Liver (tissue), 9 donors: ENCODE results near the gene ZDHHC9. TPM values are rescaled to one million over a fixed set of nuclear protein-coding genes. Genes with fewer than 3 reads are reported as not detected.
A peak's percentile ranks its signal among the peaks of the same experiment; 100 is the strongest.

Experiments
- DNase-seq: peaks from one replicate; pipeline ENCODE4 v3.0.0-alpha.2; 2017; ENCODE audit warnings: low spot score
- H3K27ac ChIP-seq, 2 donors: one replicate each; pipeline ENCODE4 v1.7.0; 2013; ENCODE audit warnings: inconsistent platforms in 2 of 2, low read length in 2 of 2, control low read depth in 1 of 2, low read depth in 1 of 2, mild to moderate bottlenecking in 1 of 2
- H3K27me3 ChIP-seq, 4 donors: one replicate each; pipeline versions ENCODE4 v1.6.1 to v1.7.0; 2013; ENCODE audit warnings: low read length in 3 of 4, inconsistent platforms in 1 of 4, mild to moderate bottlenecking in 1 of 4, moderate library complexity in 1 of 4; ENCODE audit not compliant: control insufficient read depth in 4 of 4, insufficient read depth in 4 of 4
- H3K36me3 ChIP-seq, 4 donors: one replicate each; pipeline versions ENCODE4 v1.6.1 to v1.7.0; 2013; ENCODE audit warnings: low read length in 3 of 4, mild to moderate bottlenecking in 3 of 4, low read depth in 1 of 4, moderate library complexity in 1 of 4; ENCODE audit not compliant: control insufficient read depth in 4 of 4, insufficient read depth in 3 of 4
- H3K4me1 ChIP-seq, 4 donors: one replicate each; pipeline versions ENCODE4 v1.6.1 to v1.7.0; 2013; ENCODE audit warnings: low read length in 3 of 4, mild to moderate bottlenecking in 3 of 4, moderate library complexity in 1 of 4; ENCODE audit not compliant: control insufficient read depth in 4 of 4, insufficient read depth in 4 of 4
- H3K4me3 ChIP-seq, 3 donors: one replicate each; pipeline versions ENCODE4 v1.6.1 to v1.7.0; 2013; ENCODE audit warnings: low read length in 3 of 3, control low read depth in 1 of 3, low read depth in 1 of 3, mild to moderate bottlenecking in 1 of 3
- H3K9ac ChIP-seq, 2 donors: one replicate each; pipeline ENCODE4 v1.7.0; 2013; ENCODE audit warnings: low read length in 2 of 2, mild to moderate bottlenecking in 2 of 2, moderate library complexity in 2 of 2, control low read depth in 1 of 2, low read depth in 1 of 2
- H3K9me3 ChIP-seq, 4 donors: one replicate each; pipeline versions ENCODE4 v1.6.1 to v1.7.0; 2013; ENCODE audit warnings: low read length in 3 of 4; ENCODE audit not compliant: control insufficient read depth in 4 of 4
- EGR1 ChIP-seq, 2 donors: IDR thresholded peaks; 2 replicates each; pipeline ENCODE4 v1.6.1; 2016 to 2018; ENCODE audit warnings: antibody characterized with exemption in 2 of 2, low read depth in 2 of 2
- FOXA1 ChIP-seq: IDR thresholded peaks from 2 replicates; pipeline ENCODE4 v1.6.1; 2016; ENCODE audit warnings: antibody characterized with exemption
- FOXA2 ChIP-seq: IDR thresholded peaks from 2 replicates; pipeline ENCODE4 v1.6.1; 2016; ENCODE audit warnings: antibody characterized with exemption
- GABPA ChIP-seq, 2 donors: IDR thresholded peaks in 1 of 2; conservative IDR thresholded peaks in 1 of 2; 2 replicates each; pipeline ENCODE4 v1.6.1; 2016; ENCODE audit warnings: antibody characterized with exemption in 2 of 2, mild to moderate bottlenecking in 1 of 2, moderate library complexity in 1 of 2
- HNF4A ChIP-seq, 2 donors: conservative IDR thresholded peaks; 2 replicates each; pipeline ENCODE4 v1.6.1; 2016; ENCODE audit warnings: antibody characterized with exemption in 2 of 2, mild to moderate bottlenecking in 2 of 2
- HNF4G ChIP-seq: IDR thresholded peaks from 2 replicates; pipeline ENCODE4 v1.6.1; 2016; ENCODE audit warnings: antibody characterized with exemption
- JUND ChIP-seq, 2 donors: IDR thresholded peaks; 2 replicates each; pipeline ENCODE4 v1.6.1; 2016; ENCODE audit warnings: antibody characterized with exemption in 2 of 2
- NR2F2 ChIP-seq: IDR thresholded peaks from 2 replicates; pipeline ENCODE4 v1.6.1; 2016; ENCODE audit warnings: antibody characterized with exemption
- RAD21 ChIP-seq, 2 donors: IDR thresholded peaks; 2 replicates each; pipeline ENCODE4 v1.6.1; 2016; ENCODE audit warnings: antibody characterized with exemption in 2 of 2, mild to moderate bottlenecking in 2 of 2
- SP1 ChIP-seq: IDR thresholded peaks from 2 replicates; pipeline ENCODE4 v1.6.1; 2018; ENCODE audit warnings: antibody characterized with exemption, mild to moderate bottlenecking
- YY1 ChIP-seq: IDR thresholded peaks from 2 replicates; pipeline ENCODE4 v1.6.1; 2016; ENCODE audit warnings: antibody characterized with exemption, mild to moderate bottlenecking
- WGBS: extraction: QIAGEN DNeasy Blood & Tissue Kit; methylation state at CpG from one replicate; pipeline ENCODE4 v1.1.7; 2013; 5-methylcytosine and 5-hydroxymethylcytosine counted together
- polyA plus RNA-seq, 2 donors: library from polyadenylated mRNA; stranded (reverse) in 1 of 2; unstranded in 1 of 2; fragments of 200-250 nt in 1 of 2; fragments of >200 nt in 1 of 2; fragmentation: Nextera tagmentation in 1 of 2; extraction: Ambion mirVana in 1 of 2; gene quantifications; one replicate each; pipeline versions ENCODE4 v1.2.1 to v1.2.3, GENCODE V29; 2013 to 2015
- total RNA-seq, 2 donors: library from RNA; depleted of rRNA; stranded (reverse); fragments of >200 nt; gene quantifications; one replicate each; pipeline ENCODE4 v1.2.3, GENCODE V29; 2014
- TF ChIP-seq, protein P1 (sequence below): fragments of 150-350 bp; IDR thresholded peaks from 2 replicates; pipeline ENCODE4 v1.5.1; 2017; ENCODE audit warnings: improper control_type of control experiment, low read depth, low read length; ENCODE audit not compliant: missing input control
- TF ChIP-seq, protein P2 (sequence below): IDR thresholded peaks from 2 replicates; pipeline ENCODE4 v1.6.1; 2016; ENCODE audit warnings: antibody characterized with exemption
- TF ChIP-seq, protein P3 (sequence below): IDR thresholded peaks from 2 replicates; pipeline ENCODE4 v1.6.1; 2016; ENCODE audit warnings: antibody characterized with exemption
- TF ChIP-seq, protein P4 (sequence below): IDR thresholded peaks from 2 replicates; pipeline ENCODE4 v1.6.1; 2016; ENCODE audit warnings: antibody characterized with exemption
- TF ChIP-seq, protein P5 (sequence below): IDR thresholded peaks from 2 replicates; pipeline ENCODE4 v1.6.1; 2016; ENCODE audit warnings: antibody characterized with exemption, mild to moderate bottlenecking
- donor health status: healthy.
- donor health status: healthy.
- donor health status: healthy.
- donor health status: healthy.
- donor health status: healthy.

Gene ZDHHC9
- total RNA-seq (10 to 100 TPM; 10.2 to 23.1 TPM), polyA plus RNA-seq (10 to 100 TPM; 25.6 to 26.8 TPM)

DNA sequence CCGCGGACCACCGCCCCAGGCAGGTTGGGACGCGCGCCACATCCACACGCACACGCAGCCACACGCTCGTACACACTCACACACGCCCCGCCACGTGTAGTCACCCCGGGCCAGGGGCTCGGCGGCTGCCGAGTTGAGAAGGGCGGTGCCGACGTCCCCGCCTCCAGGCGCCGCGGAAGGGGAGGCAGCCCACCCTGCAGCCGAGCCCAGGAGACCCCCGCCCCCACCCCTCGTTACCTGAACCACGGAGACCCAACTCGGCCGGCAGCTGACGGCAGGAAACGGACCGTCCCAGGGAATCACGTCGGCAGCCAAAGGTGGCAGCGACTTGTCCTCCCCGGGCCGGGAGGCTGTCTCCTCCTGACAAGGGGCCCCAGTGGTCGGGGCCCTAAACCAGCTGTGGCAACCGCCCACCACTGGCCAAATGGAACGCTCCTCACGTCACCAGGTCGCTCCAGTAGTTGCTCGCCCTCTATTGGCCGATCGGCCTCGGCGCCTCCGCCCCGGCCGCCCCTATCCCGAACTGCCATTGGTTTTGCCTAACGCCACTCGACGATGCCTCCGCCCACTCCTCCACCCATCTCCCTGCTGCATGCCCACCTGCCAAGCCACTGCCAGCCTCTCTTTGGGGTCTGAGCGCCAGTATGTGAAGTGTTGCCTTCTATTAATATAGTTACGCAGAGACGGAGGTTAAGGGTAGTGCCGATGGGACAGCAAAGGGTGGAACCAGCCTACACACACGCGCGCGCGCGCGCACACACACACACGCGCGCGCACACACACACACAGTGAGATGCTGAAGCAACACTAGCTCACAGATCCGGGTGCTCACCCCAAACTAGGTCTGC, at the start of gene ZDHHC9:
Gene ZDHHC9 (minus strand): TSS at position 428 of the 848 bp plus-strand sequence. CDS start 1,941 bp downstream, outside the sequence.
- peak within 1 kb of the TSS; percentile 71 to 88 for H3K27ac ChIP-seq
- no peaks in the 10 kb centered on the region for H3K9me3 ChIP-seq
- H3K27me3 ChIP-seq = no peaks in the 10 kb centered on the region
- under 1% methylated on average over 72 of the region's 72 CpGs for WGBS
- peak within 1 kb of the TSS; percentile 70 to 97 (median 84) for H3K4me3 ChIP-seq
- H3K4me1 ChIP-seq = peaks cover 0 to 23% (median 13%) of the 10 kb centered on the region in 4 donors
- no peak for TF ChIP-seq HNF4A (conservative IDR thresholded peaks at IDR 0.05)
- TF ChIP-seq GABPA (IDR thresholded peaks at IDR 0.05 in 1 of 2, conservative IDR thresholded peaks at IDR 0.05 in 1 of 2) = no peak
- no peak for TF ChIP-seq HNF4G
- TF ChIP-seq SP1 = peak; percentile 78
- TF ChIP-seq, protein P1, sequence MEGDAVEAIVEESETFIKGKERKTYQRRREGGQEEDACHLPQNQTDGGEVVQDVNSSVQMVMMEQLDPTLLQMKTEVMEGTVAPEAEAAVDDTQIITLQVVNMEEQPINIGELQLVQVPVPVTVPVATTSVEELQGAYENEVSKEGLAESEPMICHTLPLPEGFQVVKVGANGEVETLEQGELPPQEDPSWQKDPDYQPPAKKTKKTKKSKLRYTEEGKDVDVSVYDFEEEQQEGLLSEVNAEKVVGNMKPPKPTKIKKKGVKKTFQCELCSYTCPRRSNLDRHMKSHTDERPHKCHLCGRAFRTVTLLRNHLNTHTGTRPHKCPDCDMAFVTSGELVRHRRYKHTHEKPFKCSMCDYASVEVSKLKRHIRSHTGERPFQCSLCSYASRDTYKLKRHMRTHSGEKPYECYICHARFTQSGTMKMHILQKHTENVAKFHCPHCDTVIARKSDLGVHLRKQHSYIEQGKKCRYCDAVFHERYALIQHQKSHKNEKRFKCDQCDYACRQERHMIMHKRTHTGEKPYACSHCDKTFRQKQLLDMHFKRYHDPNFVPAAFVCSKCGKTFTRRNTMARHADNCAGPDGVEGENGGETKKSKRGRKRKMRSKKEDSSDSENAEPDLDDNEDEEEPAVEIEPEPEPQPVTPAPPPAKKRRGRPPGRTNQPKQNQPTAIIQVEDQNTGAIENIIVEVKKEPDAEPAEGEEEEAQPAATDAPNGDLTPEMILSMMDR = peak; percentile 10
- no peak for TF ChIP-seq NR2F2
- no peak for TF ChIP-seq YY1
- DNase-seq = peak; percentile 87
- peaks cover 0 to 2% (median 0%) of the 10 kb centered on the region in 4 donors for H3K36me3 ChIP-seq
- peak within 1 kb of the TSS; percentile 19 to 47 for H3K9ac ChIP-seq

DNA sequence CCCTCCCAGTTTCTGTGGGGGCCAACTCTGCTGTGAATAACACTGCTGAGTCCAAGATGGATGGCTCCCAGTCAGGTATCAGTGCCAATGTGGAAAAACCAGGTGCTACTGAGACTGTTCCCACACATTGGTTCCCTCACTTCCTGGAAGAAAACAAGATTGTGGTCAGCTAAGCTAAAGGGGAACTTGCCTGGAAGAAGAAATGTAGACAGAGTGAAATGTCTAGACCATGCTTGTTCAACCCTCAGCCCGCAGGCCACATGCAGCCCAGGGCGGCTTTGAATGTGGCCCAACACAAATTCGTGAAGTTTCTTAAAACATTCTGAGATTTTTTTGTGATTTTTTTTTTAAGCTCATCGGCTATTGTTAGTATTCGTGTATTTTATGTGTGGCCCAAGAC, 33.7 kb upstream of the ZDHHC9 start:
- H3K9me3 ChIP-seq = no peaks in the 10 kb centered on the region
- TF ChIP-seq, protein P1 = no peak
- no peak for TF ChIP-seq HNF4G
- WGBS = 90% methylated on average over 5 of the region's 5 CpGs
- H3K36me3 ChIP-seq = no peaks in the 10 kb centered on the region
- H3K4me3 ChIP-seq = no peak overlapping the region
- DNase-seq = no peak
- H3K27me3 ChIP-seq = peaks cover 0 to 2% (median 0%) of the 10 kb centered on the region in 4 donors
- H3K27ac ChIP-seq = no peak overlapping the region
- no peaks in the 10 kb centered on the region for H3K4me1 ChIP-seq
- H3K9ac ChIP-seq = no peak overlapping the region

DNA sequence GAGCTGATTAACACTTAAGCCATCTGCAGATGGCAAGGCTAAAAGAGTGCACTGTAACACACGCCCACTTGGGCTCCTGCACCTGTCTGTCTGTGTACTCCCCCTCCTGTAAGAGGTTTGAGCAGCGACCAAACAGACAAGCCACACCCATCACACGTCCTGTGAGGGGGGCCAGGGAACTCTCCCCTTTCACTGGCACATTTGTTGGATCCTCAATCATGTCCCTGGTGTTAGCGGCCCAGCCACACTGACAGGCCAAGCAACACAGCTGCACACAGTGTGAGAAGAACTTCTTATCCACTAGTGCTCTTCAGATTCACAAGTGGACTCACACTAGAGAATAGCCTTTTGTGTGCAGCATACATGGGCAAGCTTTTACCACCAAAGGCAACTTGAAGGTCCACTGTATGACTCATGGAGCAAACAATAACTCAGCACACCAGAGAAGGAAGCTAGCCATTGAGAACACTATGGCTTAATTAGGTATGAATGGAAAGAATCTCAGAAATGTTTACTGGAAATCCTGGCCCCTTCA, 33.2 kb upstream of the ZDHHC9 start:
- no peak overlapping the region for H3K4me3 ChIP-seq
- TF ChIP-seq GABPA (IDR thresholded peaks at IDR 0.05 in 1 of 2, conservative IDR thresholded peaks at IDR 0.05 in 1 of 2) = no peak
- no peak for TF ChIP-seq FOXA2
- no peak for TF ChIP-seq RAD21 (IDR thresholded peaks at IDR 0.05)
- TF ChIP-seq EGR1 (IDR thresholded peaks at IDR 0.05; ENCODE audit: low read depth in 2 of 2) = no peak
- no peak for TF ChIP-seq SP1
- no peak for TF ChIP-seq JUND (IDR thresholded peaks at IDR 0.05)
- TF ChIP-seq, protein P2, sequence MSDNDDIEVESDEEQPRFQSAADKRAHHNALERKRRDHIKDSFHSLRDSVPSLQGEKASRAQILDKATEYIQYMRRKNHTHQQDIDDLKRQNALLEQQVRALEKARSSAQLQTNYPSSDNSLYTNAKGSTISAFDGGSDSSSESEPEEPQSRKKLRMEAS = no peak
- TF ChIP-seq, protein P3, sequence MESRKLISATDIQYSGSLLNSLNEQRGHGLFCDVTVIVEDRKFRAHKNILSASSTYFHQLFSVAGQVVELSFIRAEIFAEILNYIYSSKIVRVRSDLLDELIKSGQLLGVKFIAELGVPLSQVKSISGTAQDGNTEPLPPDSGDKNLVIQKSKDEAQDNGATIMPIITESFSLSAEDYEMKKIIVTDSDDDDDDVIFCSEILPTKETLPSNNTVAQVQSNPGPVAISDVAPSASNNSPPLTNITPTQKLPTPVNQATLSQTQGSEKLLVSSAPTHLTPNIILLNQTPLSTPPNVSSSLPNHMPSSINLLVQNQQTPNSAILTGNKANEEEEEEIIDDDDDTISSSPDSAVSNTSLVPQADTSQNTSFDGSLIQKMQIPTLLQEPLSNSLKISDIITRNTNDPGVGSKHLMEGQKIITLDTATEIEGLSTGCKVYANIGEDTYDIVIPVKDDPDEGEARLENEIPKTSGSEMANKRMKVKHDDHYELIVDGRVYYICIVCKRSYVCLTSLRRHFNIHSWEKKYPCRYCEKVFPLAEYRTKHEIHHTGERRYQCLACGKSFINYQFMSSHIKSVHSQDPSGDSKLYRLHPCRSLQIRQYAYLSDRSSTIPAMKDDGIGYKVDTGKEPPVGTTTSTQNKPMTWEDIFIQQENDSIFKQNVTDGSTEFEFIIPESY = no peak
- TF ChIP-seq, protein P4, sequence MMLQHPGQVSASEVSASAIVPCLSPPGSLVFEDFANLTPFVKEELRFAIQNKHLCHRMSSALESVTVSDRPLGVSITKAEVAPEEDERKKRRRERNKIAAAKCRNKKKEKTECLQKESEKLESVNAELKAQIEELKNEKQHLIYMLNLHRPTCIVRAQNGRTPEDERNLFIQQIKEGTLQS = no peak
- TF ChIP-seq, protein P5, sequence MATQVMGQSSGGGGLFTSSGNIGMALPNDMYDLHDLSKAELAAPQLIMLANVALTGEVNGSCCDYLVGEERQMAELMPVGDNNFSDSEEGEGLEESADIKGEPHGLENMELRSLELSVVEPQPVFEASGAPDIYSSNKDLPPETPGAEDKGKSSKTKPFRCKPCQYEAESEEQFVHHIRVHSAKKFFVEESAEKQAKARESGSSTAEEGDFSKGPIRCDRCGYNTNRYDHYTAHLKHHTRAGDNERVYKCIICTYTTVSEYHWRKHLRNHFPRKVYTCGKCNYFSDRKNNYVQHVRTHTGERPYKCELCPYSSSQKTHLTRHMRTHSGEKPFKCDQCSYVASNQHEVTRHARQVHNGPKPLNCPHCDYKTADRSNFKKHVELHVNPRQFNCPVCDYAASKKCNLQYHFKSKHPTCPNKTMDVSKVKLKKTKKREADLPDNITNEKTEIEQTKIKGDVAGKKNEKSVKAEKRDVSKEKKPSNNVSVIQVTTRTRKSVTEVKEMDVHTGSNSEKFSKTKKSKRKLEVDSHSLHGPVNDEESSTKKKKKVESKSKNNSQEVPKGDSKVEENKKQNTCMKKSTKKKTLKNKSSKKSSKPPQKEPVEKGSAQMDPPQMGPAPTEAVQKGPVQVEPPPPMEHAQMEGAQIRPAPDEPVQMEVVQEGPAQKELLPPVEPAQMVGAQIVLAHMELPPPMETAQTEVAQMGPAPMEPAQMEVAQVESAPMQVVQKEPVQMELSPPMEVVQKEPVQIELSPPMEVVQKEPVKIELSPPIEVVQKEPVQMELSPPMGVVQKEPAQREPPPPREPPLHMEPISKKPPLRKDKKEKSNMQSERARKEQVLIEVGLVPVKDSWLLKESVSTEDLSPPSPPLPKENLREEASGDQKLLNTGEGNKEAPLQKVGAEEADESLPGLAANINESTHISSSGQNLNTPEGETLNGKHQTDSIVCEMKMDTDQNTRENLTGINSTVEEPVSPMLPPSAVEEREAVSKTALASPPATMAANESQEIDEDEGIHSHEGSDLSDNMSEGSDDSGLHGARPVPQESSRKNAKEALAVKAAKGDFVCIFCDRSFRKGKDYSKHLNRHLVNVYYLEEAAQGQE = no peak
- TF ChIP-seq FOXA1 = no peak

More for the DNA sequence above, 33.2 kb upstream of the ZDHHC9 start:
- Histone ChIP-seq H3K4me1 (no peaks in the 10 kb centered on the region), H3K9me3 (no peaks in the 10 kb centered on the region), H3K9ac (no peak overlapping the region), H3K27me3 (peaks cover 0 to 3% (median 0%) of the 10 kb centered on the region in 4 donors), H3K27ac (no peak overlapping the region), H3K36me3 (no peaks in the 10 kb centered on the region)
- no peak for DNase-seq
- WGBS = 70% methylated on average over 4 of the region's 4 CpGs
